ENCODE measurements around the gene RBFOX1. TPM values are rescaled to one million over a fixed set of nuclear protein-coding genes. Genes with fewer than 3 reads are reported as not detected.

Gene RBFOX1
- total and polyA plus RNA-seq, 2 donors (not counting 1 experiment from before 2014, with no cell fraction given): not detected

DNA sequence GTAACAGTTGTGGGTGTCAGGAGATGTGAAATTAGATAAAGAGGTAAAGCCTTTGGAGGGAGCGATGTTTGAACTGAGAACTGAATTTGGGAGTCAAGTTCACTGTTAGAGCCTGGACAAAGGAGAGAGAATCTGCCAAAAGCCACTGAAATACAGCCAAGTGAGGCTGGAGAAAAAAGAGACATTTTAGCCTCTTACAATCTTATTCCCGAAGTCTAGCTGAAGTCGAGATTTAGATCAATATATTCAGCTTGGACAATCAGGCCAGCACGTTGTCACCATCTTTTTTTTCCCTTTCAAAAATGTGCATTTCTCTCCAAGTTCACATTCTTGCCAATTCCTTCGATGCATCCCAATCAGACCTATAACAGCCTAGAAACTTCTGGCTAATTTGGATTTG is 312.2 kb downstream of the RBFOX1 start:
- no peaks in the 10 kb centered on the region for H3K27me3 ChIP-seq (replicated peaks in 1 of 4; ENCODE audit: control extremely low read depth in 1 of 4, control insufficient read depth in 3 of 4, insufficient read depth in 4 of 4, low read length in 3 of 4)
- Mint-ChIP-seq H3K9me3 (ENCODE audit: insufficient read depth) (no peaks in the 10 kb centered on the region), H3K27ac (no peak overlapping the region), H3K27me3 (no peaks in the 10 kb centered on the region), H3K4me3 (no peak overlapping the region), H3K4me1 (no peaks in the 10 kb centered on the region)
- no peaks in the 10 kb centered on the region for H3K79me2 ChIP-seq (ENCODE audit: control insufficient read depth, insufficient read depth, low read length)
- H3K4me2 ChIP-seq (replicated peaks; ENCODE audit: low read depth, low read length, poor library complexity, severe bottlenecking): no peak overlapping the region
- no peaks in the 10 kb centered on the region for H3K36me3 ChIP-seq (replicated peaks in 1 of 2; ENCODE audit: control extremely low read depth in 1 of 2, control insufficient read depth in 1 of 2, extremely low read depth in 1 of 2, insufficient read depth in 2 of 2, low read length in 1 of 2)
- POLR2A ChIA-PET: no interaction called here
- intact Hi-C loops (cut with micrococcal nuclease): no loop called here
- no peak overlapping the region for H3K4me3 ChIP-seq (ENCODE audit: control extremely low read depth in 1 of 5, extremely low read depth in 1 of 5, insufficient read depth in 1 of 5, low read depth in 2 of 5, low read length in 4 of 5)
- H3K27ac ChIP-seq (ENCODE audit: low read length in 2 of 2): no peak overlapping the region
- no peak overlapping the region for H2AFZ ChIP-seq (ENCODE audit: insufficient read depth, low read depth, low read length, poor library complexity, severe bottlenecking)
- CTCF ChIA-PET: no interaction called here
- WGBS (ENCODE audit: insufficient coverage): 34% methylated on average over 3 of the region's 5 CpGs
- ATAC-seq (ENCODE audit: low read depth) (no peak), DNase-seq (no peak)
- H3K4me1 ChIP-seq (ENCODE audit: control insufficient read depth in 2 of 2, insufficient read depth in 2 of 2, low read length in 2 of 2): no peaks in the 10 kb centered on the region
- no peaks in the 10 kb centered on the region for H3K9me3 ChIP-seq (ENCODE audit: control extremely low read depth in 1 of 3, control insufficient read depth in 2 of 3, insufficient read depth in 1 of 3, low read length in 2 of 3)
- H4K20me1 ChIP-seq (ENCODE audit: control insufficient read depth, insufficient read depth, low read length, poor library complexity, severe bottlenecking): no peaks in the 10 kb centered on the region
- no peak overlapping the region for H3K9ac ChIP-seq (ENCODE audit: low read length)
- TF ChIP-seq CTCF (IDR thresholded peaks at IDR 0.05): no peak
- no peak for TF ChIP-seq EZH2 (IDR thresholded peaks at IDR 0.05; ENCODE audit: borderline replicate concordance, insufficient read depth, low read depth, low read length, poor library complexity, severe bottlenecking)

DNA sequence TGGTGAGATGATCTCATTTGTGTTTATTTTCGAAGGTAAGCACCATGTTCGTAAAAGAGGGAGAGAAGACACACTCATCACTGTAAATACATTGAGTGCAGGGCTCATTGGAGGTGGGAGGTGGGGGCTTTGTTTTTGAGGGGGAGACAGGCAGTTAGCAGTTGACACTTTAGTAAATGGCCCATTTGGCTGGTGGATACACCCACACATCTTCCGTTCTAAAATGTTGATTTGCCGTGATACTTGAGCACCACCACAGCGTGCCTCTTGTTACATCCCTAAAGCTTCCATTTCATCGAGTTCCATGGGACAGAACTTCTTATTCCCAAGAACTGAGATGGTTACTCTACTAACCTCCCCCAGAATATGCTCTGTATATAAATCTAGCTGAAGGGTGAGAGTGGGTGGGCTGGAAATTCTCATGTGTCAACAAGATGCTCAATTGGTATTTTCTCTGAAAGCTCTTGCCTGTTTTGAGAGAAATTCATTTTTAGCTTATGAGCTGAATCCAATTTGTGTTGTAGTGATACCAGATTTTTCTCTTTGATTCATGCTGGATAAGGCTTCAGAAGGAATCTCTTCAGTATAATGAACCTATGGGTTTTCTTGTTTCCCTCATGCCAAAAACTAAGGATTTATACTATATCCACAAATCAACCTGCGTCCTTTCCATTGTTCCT is 314.3 kb downstream of the RBFOX1 start:
- POLR2A ChIA-PET: no interaction called here
- H3K9me3 ChIP-seq (ENCODE audit: control extremely low read depth in 1 of 3, control insufficient read depth in 2 of 3, insufficient read depth in 1 of 3, low read length in 2 of 3): no peaks in the 10 kb centered on the region
- ATAC-seq (ENCODE audit: low read depth): no peak
- H3K36me3 ChIP-seq (replicated peaks in 1 of 2; ENCODE audit: control extremely low read depth in 1 of 2, control insufficient read depth in 1 of 2, extremely low read depth in 1 of 2, insufficient read depth in 2 of 2, low read length in 1 of 2): no peaks in the 10 kb centered on the region
- no peaks in the 10 kb centered on the region for H3K4me1 ChIP-seq (ENCODE audit: control insufficient read depth in 2 of 2, insufficient read depth in 2 of 2, low read length in 2 of 2)
- no peaks in the 10 kb centered on the region for H3K9me3 Mint-ChIP-seq (ENCODE audit: insufficient read depth)
- no peaks in the 10 kb centered on the region for H3K27me3 Mint-ChIP-seq
- no peaks in the 10 kb centered on the region for H3K4me1 Mint-ChIP-seq
- no peak for DNase-seq
- no peak overlapping the region for H3K27ac ChIP-seq (ENCODE audit: low read length in 2 of 2)
- no peak overlapping the region for H3K4me2 ChIP-seq (replicated peaks; ENCODE audit: low read depth, low read length, poor library complexity, severe bottlenecking)
- no peak overlapping the region for H3K27ac Mint-ChIP-seq
- CTCF ChIA-PET: no interaction called here
- no peak overlapping the region for H3K4me3 Mint-ChIP-seq
- no peaks in the 10 kb centered on the region for H3K79me2 ChIP-seq (ENCODE audit: control insufficient read depth, insufficient read depth, low read length)
- no peaks in the 10 kb centered on the region for H3K27me3 ChIP-seq (replicated peaks in 1 of 4; ENCODE audit: control extremely low read depth in 1 of 4, control insufficient read depth in 3 of 4, insufficient read depth in 4 of 4, low read length in 3 of 4)
- no peak overlapping the region for H3K4me3 ChIP-seq (ENCODE audit: control extremely low read depth in 1 of 5, extremely low read depth in 1 of 5, insufficient read depth in 1 of 5, low read depth in 2 of 5, low read length in 4 of 5)
- no peaks in the 10 kb centered on the region for H4K20me1 ChIP-seq (ENCODE audit: control insufficient read depth, insufficient read depth, low read length, poor library complexity, severe bottlenecking)
- TF ChIP-seq EZH2 (IDR thresholded peaks at IDR 0.05; ENCODE audit: borderline replicate concordance, insufficient read depth, low read depth, low read length, poor library complexity, severe bottlenecking) (no peak), CTCF (IDR thresholded peaks at IDR 0.05) (no peak)
- no peak overlapping the region for H3K9ac ChIP-seq (ENCODE audit: low read length)
- no CpG with 5 or more reads among the region's 7 CpGs for WGBS (ENCODE audit: insufficient coverage)
- no peak overlapping the region for H2AFZ ChIP-seq (ENCODE audit: insufficient read depth, low read depth, low read length, poor library complexity, severe bottlenecking)
- intact Hi-C loops (cut with micrococcal nuclease): no loop called here
